Activated CD4-positive, alpha-beta T cell treated with anti-CD3 and anti-CD28 coated beads for 24 hours (primary cell): Measurements from ENCODE around the gene SPATA9.
"Not testable (repeated sequence)": the region's sequence is repeated elsewhere in the genome, so short reads cannot be mapped to it uniquely, and the experiment has no call there.

Experiments
- DNase-seq, 2 donors: peaks; one replicate each; pipeline ENCODE4 v3.0.0-alpha.2; 2020; ENCODE audit warnings: low read depth in 2 of 2

Gene SPATA9

DNA sequence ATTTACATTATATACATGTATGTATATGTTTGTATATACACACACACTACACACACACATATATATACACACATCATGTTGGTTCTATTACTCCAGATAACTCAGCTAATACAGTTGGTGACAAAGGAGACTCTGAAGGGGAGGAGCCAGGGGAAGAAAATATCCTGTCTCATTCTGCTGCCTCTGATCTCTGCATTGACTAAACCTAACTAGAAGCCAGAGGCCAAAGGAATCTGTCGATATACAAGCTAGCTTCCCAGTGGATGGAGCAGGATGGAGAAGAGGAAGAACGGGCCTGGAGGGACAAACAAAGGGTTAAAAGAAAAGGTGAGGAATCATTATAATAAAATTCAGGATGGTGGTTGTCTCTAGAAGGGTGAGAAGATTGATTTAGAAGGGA, 34.6 kb upstream of the SPATA9 start:
- DNase-seq: no peak

DNA sequence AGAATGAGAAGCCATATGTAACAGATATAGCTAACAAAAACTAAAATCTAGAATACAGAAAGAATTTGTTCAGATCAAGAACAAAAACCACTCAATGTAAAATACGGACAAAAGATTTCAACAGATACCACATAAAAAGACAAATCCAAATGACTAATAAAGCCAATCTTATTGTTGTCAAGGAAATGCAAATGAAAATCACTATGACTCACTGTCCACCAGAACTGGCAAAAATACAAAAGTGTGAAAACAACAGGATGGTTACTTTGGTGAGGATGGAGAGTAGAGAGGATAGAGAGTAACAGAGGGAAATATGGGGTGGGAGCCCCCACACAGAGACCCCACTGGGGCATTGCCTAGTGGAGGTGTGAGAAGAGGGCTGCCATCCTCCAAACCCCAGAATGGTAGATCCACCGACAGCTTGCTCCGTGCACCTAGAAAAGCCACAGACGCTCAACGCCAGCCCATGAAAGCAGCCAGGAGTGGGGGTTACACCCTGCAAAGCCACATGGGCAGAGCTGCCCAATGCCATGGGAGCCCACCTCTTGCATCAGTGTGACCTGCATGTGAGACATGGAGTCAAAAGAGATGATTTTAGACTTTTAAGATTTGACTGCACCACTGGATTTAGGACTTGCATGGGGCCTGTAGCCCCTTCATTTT, 33.1 kb upstream of the SPATA9 start:
- DNase-seq: no peak

DNA sequence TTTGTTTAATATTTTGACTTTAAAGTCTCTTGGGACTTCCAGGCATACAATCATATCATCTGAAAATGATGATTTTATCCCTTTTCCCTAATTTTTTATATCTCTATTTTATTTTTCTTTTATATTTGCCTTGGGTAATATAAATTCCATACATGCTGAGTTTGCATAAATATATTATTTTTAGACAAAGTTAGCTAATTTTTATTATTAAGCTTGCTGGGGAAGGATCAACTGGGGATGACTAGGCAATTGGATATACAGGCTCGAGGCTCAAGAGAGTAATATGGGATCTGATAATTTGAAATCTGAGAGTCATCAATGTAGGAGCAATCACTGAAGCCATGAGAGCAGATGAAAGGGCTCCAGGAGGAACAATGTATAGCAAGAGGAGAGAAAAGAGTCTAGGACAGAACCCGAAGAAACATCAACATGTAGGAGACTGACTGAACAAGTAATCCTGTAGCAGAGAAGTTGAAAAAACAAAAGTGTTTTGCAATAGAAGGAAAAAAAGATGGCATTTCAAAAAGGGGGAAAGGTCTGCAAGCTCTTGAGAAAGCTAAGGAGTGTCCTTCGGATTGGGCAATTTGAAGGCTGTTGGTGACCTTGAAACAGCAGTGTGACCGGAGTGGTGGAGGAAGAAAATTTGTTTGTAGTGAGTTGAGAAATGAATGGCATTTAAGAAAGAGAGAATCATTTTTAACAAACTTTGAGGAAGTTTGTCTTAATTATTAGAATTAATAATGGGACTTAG, 31.3 kb upstream of the SPATA9 start:
- no peak for DNase-seq

DNA sequence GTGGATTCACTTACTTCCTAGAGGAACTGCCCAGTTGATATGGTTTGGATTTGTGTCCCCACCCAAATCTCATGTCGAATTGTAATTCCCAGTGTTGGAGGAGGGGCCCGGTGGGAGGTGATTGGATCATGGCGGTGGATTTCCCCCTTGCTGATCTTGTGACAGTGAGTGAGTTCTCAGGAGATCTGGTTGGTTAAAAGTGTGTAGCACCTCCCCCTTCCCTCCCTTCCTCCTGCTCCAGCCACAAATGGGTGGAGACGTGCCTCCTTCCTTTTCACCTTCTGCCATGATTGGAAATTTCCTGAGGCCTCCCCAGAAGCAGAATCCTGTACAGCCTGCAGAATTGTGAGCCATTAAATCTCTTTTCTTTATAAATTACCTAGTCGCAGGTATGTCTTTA, 30.5 kb upstream of the SPATA9 start:
- DNase-seq: not testable (repeated sequence)

DNA sequence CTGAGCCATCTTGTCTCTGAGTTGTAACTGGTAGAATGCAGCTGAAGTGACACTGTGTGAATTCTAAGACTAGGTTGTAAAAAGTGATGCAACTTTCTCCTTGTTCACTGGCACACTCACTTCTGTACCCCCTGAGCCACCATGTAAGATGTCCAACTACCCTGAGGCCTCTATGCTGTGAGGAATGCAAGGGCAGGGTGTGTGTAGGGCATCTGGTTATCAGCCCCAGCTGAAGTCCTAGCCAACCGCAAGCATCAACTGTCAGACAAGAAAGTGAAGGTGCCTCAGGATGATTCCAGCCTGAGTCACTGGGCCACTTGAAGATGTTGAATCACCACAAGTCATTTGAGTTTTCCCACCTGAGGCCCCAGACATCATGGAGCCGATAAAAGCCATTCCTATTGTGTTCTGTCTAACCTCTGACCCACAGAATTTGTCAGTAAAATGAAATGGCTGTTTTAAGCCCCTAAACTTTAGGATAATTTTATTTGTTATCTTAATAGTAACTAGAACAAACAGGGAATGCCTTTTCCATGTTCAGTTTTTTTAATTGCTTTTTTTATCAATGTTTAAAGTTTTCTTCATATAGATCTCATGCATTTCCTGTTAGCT, 29.7 kb upstream of the SPATA9 start:
- DNase-seq: peak; percentile 34 to 39

DNA sequence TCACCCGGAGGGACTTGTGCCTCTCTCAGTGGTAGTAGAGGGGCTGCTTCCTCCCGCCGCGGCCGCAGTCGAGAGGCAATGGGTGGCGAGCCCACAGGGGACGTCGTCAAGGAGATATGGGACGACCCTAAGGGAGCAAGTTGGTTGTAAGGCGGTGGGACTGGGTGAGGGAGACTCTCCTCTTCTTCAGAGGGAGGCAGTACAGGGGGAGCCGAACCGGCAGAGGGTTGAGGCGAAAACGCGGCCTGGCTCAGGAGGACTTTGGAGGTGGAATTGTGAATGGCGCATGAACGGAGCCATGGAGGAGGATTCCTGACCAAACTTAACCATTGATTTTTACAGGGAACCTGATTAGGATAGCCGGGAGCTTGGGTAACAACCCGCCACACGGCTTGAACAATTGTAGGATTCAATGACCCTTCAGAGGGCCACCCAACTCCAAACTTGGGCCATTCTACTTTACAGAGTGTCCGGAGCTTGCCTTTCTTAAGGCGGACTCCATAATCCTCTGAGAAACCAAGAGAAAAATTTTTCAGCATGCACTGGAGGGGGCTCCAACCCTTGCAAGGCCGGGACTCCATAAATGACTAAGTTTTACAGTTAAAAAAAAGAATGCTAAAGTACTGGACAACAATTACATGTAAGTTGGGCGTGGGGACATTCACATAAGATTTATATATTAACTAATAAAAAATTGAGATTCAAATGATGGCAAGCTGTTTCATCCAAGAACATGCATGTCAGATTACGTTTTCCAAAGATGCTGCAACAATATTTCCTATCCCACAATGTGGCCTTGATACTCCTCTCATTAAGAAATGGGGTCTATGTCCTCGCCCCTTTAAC, 28.9 kb upstream of the SPATA9 start:
- DNase-seq: no peak

DNA sequence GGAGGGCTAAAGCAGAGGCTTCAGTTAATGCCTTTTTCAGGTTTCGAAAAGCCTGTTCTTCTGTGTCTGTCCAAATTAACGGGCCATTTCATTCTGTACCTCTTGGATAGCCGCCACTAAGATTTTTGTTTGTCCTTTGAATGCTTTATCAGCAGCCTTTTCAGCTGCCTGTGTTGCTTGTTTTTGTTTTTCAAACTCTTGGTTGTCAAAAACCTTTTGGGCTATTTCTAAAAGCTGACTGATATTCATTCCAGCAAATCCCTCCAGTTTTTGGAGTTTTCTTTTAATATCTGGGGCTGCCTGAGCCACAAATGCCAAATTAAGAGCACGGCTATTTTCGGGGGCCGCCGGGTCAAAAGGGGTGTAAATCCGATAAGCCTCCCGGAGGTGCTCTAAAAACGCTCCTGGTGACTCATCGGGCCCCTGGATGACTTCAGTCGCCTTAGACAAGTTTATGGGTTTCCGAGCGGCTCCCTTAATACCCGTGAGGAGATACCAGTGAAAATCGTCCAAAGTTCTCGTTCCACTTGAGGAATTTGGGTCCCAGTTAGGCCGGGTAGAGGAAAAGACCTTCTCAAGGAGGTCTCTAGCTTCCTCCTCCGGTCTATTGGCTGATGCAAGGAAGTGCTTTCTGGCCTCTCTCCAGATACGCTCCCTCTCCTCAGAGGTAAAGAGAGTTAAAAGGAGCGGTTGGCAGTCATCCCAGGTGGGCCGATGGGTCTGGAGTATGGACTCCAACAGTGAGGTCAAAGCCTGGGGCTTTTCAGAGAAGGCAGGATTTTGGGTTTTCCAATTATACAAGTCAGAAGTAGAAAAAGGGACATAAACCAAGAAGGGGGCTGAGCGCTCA, 28.1 kb upstream of the SPATA9 start:
- not testable (repeated sequence) for DNase-seq

DNA sequence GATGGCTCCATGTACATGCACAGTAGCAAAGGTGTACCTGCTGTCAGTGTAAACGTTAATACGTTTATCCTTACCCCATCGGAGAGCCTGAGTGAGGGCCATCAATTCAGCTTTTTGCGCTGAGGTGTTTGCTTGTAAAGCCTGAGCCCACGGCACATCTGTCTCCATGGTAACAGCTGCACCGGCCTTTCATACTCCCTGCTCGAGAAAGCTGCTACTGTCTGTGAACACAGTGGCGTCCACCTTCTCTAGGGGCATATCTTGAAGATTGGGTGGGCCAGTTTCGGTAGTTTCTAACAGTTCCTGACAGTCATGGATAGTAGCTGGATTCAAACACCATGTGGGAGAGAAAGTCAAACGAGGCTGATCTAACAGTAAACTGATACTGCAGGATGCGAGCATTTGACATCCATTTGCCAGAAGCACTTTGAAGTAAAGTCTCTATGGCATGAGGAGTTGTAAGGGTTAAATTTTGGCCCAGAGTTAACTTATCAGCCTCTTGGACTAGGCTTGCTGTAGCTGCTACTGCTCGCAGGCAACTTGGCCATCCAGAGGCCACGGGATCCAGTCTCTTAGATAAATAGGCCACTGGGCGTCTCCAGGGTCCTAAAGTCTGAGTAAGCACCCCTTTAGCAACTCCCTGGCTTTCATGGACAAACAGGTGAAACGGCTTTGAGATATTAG, 27.3 kb upstream of the SPATA9 start:
- DNase-seq: no peak

DNA sequence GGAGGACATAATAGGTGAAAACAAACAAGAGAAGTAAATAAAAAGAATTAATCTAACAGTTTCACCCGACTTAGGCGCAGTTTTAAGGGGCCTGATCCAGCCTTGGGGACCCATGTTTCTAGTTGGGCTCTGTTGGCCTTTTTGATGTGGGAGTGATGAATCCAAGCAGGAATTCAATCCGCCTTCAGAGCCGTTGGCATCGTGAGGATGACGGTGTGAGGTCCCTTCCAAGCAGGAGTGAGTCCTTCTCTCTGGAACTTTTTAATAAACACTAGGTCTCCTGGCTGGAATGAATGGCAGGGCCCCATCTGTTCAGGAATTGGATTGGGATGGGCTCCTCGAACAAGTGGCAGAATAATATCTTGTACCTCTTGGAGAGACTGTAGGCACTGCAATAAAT, 26.1 kb upstream of the SPATA9 start:
- no peak for DNase-seq

DNA sequence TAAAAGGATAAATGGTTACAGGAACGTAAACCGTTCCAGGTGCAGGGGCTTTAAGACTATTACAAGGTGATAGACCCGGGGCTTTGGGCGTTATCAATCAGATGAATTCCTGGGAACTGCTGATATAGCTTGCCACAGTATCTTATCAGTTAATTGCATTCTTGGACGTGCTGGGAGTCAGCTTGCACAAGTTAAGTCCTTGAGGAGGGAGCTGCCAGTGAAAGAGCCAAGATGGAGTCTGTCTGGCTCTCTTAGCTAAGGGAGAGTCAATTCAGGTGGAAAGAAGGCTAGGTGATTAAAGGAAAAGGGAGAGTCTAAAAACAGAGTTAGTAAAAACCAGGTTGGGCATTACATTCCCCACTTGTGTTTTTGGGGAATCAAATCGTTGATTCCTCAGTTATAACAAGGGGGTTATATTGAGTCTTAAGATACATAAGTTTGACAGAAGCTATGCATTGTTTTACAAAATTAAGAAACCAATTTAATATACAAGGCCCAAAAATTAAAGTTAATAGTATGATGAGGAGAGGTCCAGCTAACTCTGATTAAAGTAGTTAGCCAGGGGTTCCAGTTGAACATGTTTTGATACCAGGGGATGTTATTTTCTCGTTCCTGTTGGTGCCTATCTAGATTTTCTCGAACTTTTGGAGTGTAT, 24.9 kb upstream of the SPATA9 start:
- not testable (repeated sequence) for DNase-seq

DNA sequence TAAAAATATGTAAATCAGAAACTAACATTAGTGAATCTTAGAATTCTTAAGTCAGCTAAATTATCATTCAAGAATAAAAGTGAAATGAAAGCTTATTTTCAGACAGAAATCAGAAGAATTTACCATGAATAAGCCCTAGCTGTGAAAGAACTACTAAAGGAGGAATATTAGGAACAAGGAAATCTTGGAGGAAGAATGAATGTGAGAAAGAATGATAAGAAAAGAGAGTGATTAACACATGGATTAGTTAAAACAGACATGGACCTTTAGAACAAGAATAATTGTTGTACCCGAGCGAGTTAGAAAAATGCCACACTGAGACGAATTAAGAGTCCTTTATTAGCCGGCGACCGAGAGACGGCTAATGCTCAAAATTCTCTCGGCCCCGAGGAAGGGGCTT, 24.3 kb upstream of the SPATA9 start:
- no peak for DNase-seq

DNA sequence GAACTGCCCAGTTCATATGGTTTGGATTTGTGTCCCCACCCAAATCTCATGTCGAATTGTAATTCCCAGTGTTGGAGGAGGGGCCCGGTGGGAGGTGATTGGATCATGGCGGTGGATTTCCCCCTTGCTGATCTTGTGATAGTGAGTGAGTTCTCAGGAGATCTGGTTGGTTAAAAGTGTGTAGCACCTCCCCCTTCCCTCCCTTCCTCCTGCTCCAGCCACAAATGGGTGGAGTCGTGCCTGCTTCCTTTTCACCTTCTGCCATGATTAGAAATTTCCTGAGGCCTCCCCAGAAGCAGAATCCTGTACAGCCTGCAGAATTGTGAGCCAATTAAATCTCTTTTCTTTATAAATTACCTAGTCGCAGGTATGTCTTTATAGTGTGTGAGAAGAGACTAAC, 23.4 kb upstream of the SPATA9 start:
- not testable (repeated sequence) for DNase-seq

DNA sequence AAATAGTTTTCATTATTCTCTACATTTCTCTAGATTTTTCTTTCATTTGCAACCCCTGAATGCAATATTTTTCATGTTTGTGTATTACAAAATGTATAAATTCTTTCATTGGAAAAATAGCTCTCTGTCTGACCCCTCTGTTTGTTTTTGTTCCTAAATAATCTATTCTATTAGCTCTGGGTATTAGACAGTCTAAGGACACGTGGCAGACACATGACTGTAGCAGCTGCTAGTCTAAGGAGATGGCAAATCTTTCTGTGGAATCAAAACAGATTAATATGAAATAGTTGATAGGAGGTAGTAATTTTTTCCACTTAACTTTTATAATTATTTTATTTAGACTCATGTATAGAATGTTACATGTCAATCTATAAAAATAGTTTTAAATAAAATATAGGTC, 21.4 kb upstream of the SPATA9 start:
- DNase-seq: no peak

DNA sequence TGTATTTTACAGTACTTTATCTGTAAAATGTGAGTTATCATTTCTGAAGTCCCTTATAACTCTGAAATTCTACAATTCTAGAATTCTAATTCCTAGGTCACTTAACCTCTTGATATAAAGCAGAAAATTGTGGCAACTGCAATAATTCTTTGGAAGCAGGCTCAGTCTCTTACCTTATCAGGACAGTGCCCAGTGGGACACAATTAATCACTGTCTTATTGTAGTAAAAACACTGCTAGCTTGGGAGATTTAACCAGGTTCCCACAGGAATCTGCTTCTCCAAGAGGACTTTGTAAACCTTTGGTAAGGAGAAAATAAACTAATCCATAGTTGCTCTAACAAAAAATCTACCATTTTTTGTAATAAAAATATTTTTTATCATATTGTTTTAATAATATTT, 18.3 kb upstream of the SPATA9 start:
- DNase-seq: no peak

DNA sequence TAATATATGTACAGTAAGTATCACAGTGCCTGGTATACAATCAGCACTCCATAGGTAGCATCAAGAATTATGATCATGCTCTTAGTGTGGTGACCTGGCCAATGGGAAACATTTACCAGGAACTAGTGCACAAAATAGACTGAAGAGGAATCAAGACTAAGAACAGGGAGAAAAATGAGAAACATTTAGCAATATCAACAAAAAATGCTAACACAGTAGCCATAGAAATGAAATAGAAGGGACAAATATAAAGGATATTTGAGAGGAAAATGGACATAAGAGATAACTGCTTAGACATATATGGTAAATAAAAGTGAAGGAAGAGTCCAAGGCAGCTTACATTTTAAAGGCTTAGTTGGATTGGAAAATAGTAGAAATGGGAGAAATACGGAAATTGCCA, 16.5 kb upstream of the SPATA9 start:
- no peak for DNase-seq

DNA sequence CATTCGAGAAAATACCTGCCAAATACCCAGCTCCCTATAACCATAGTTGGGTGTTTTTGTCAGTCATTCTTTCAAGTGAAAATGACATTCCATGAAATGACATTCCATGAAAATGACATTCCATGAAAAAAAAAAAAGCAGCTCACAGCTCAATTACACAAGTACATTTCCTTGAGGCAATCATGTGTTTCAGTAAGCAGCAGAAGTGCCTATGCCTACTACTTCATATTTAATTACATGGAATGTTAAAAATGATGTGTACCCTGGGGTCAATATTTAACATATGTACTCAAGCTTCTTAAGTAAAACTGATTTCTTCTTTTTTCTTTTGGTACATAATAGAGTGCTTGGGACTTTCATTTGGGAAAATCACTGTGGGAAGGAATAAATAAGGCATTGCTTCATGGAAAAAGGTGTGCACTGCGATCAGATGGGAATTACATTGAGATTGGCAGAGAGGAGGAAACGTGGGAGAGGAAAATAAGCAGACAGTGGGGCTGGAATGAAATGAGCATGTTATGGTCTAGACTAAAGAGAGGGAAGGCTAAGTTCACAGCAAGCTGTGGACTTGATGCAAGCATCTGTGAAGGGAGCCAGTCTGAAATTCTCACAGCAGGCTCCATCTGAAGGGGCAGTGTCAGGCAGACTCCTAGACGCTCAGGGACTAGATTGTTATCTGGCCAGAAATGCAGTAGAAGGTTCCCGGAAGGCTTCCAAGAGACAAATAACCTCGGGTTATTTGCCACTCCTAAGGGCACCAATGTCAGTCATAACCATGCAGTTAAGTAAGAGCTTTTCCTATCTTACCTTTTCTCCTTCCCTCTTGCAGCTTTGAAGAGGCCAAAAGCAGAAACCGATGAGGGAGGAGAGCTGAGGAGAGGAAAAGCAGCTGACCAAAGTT, 15.2 kb upstream of the SPATA9 start:
- DNase-seq: no peak

DNA sequence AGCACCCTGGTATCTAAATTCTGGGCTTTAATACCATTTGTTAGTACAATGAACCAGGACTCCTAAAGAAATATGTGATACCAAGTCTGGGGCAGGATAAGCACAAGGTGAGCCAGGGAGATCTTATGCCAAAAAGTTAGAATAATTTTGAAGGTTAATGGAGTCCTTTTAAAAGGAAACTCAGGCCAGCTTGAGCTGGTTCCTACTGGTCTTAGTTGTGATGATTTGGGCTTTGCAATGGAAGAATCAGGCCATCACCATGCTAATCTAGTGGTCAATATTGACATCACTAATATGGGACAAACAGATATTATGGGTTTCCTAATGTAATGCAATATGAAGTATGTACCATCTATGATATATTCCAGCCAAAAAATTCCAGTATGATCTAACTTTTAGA, 7.5 kb upstream of the SPATA9 start:
- DNase-seq: no peak

DNA sequence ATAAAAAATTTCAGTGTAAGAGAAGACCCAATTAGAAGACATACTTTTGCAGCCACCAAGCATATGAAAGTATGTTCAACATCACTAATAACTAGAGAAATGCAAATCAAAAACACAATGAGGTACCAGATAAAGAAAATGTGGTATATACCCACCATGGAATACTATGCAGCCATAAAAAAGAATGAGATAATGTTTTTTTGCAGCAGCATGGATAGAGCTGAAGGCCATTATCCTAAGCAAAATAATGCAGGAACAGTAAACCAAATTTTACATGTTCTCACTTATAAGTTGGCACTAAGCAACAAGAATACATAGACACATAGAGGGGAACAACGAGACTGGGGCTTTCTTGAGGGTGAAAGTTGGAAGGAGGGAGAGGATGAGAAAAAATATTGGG, 6.9 kb upstream of the SPATA9 start:
- no peak for DNase-seq

DNA sequence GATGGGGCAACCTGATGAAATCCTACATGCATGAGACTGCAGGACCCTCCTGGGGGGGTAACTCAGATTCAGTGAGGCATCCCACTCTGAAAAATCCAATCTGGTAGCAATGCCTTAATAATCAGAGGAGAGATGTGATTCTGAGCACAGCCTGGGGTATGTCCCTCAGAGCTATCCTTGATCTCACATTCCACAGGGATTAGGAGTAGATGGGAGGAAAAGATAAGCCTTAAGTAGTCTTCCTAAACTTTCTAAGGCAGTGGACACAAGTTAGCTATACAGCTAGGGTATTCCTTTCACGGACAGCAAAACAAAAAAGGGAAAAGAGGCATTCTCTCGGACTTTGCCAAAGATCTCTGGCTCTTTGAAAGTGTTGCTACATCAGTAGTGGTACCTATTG, 3.9 kb upstream of the SPATA9 start:
- DNase-seq: no peak
